ENCODE data around the gene MEF2C.
A peak's percentile ranks its signal among the peaks of the same experiment; 100 is the strongest.

The MEF2C gene

DNA sequence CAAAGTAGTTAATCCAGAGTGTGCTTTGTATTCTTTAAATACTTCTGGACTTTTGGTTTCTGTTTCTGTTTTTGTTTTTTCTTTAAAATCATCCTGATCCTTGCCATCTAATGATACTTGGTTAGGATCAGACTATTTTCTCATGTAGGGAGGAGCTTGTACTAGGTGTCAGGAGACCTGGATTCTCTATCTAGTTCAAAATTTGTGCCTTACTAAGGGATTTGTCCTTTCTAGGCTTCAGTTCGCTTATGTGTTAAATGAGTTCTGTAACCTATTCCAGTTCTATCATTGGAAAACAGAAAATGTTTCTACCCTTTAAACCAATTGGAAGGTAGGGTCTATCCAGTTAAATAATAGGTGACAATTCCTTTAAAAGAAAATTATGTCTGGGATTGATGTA, 3.3 kb upstream of the MEF2C start:
- peak overlapping the region; percentile 53 for H3K27ac ChIP-seq (ENCODE audit: low read depth, low read length)
- peaks cover 2% of the 10 kb centered on the region for H3K27me3 ChIP-seq (ENCODE audit: control insufficient read depth, insufficient read depth, low read length)
- peaks cover 6% of the 10 kb centered on the region for H3K4me1 ChIP-seq (ENCODE audit: control insufficient read depth, insufficient read depth, low read length)
- H3K9ac ChIP-seq (ENCODE audit: low read length) = no peak overlapping the region
- H3K36me3 ChIP-seq (ENCODE audit: control insufficient read depth, insufficient read depth, low read length) = no peaks in the 10 kb centered on the region
- H3K4me3 ChIP-seq (ENCODE audit: low read length) = no peak overlapping the region

DNA sequence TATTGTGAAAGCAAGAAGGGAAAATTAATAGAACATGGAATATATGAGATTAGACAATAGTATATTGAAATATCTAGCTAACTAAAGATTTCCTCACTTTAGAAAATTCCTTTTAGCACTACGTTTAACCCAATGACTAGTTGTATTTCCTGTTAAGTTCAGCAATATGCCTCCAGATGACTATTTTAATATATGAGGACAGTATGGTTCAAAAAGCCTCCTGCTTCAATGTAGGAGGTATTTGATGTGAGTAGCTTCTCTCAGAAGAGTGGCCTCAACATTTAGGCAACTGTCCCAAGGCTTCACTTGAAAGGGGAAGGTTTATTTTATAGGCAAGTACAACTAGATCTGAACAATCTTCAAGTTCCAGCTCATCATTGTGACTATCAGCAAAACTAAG, 2.0 kb upstream of the MEF2C start:
- H3K27me3 ChIP-seq (ENCODE audit: control insufficient read depth, insufficient read depth, low read length) = peaks cover 2% of the 10 kb centered on the region
- peak overlapping the region; percentile 88 for H3K27ac ChIP-seq (ENCODE audit: low read depth, low read length)
- peaks cover 6% of the 10 kb centered on the region for H3K4me1 ChIP-seq (ENCODE audit: control insufficient read depth, insufficient read depth, low read length)
- H3K4me3 ChIP-seq (ENCODE audit: low read length) = no peak overlapping the region
- no peaks in the 10 kb centered on the region for H3K36me3 ChIP-seq (ENCODE audit: control insufficient read depth, insufficient read depth, low read length)
- no peak overlapping the region for H3K9ac ChIP-seq (ENCODE audit: low read length)

DNA sequence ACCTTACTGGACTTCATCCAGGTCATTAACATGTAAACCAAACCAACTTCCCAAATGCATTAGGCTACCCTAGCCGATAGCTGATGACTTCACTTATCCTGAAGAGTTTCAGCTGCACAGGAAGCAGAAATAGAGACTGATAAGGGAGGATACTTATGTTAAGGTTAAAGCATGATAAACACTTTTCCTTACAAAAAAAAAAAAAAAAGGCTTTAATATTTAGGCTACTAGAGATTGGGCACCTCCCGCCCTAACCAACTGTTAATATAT, 1.6 kb upstream of the MEF2C start:
- peaks cover 6% of the 10 kb centered on the region for H3K4me1 ChIP-seq (ENCODE audit: control insufficient read depth, insufficient read depth, low read length)
- no peak overlapping the region for H3K9ac ChIP-seq (ENCODE audit: low read length)
- peak overlapping the region; percentile 88 for H3K27ac ChIP-seq (ENCODE audit: low read depth, low read length)
- H3K36me3 ChIP-seq (ENCODE audit: control insufficient read depth, insufficient read depth, low read length) = no peaks in the 10 kb centered on the region
- H3K4me3 ChIP-seq (ENCODE audit: low read length) = peak overlapping the region; percentile 75
- no peaks in the 10 kb centered on the region for H3K27me3 ChIP-seq (ENCODE audit: control insufficient read depth, insufficient read depth, low read length)

DNA sequence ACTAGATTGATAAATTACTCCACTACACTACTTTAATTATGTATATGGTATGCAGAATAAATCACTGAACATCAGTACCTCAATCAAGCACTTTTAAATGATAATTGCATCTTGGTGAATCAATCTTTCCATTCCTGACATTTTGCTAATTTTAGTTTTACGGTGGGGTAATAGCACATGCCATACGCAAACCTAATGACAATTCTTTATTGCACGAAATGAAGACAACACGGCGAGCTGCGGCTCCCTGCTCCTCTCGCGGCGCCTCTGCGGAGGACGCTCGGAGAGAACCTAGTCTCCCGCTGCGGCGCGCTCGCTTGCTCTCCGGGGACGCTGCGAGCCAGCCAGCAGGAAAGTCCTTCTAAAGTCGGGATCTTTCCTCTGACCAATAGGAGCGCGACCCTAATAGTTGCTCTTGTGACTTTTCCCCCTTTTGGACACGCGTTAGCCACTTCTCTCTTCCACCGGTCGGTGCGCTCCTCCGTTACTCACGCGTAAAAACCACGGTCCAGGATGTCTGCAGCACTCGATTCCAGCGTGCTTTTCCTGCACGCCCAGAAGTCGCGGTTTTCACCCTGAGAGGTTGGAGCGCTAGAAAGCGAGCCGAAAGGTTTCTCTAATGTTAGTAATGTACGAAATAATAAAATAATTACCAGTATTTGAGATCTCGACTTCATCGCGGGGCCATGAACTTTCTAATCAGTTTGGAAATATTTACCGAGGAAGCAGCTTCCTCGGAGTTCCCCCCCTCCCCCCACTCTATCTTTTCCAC, 1.0 kb upstream of the MEF2C start:
- Histone ChIP-seq H3K4me1 (ENCODE audit: control insufficient read depth, insufficient read depth, low read length) (peaks cover 6% of the 10 kb centered on the region), H3K27me3 (ENCODE audit: control insufficient read depth, insufficient read depth, low read length) (no peaks in the 10 kb centered on the region), H3K36me3 (ENCODE audit: control insufficient read depth, insufficient read depth, low read length) (no peaks in the 10 kb centered on the region), H3K9ac (ENCODE audit: low read length) (peak overlapping the region; percentile 19), H3K4me3 (ENCODE audit: low read length) (peak overlapping the region; percentile 75), H3K27ac (ENCODE audit: low read depth, low read length) (peak overlapping the region; percentile 88)

DNA sequence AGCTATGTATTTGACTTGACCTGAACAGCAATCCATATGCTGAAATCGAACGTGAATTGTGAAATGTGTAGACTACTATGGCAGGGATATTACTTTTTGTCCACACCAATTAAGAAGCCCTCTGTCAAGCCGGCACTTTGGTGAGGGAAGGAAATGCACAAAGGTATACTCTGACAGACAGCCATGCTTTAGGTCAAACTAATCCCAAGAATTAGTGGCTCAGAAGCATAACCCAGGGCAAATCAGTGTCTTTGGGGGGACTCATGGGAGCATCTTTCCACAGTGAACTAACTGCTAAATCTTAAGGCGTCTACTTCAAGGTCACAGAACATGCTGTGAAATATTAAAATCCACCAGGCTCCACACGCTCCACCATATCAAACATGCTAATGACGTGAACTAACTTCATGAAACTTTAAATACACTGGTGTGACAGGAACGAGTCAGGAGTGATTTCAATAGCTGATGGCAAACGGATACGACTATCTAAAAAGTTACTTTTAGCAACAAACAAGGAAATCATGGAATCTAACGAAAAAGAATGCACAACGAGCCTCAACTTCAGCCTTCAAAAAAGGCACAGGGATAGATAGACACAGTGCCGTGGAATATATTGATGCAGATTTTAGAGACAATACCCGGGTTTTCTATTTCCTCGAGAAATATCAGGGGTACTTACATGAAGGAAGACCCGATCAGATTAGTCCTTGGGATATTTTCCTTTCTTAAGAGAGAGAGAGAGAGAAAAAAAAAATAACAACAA, 527 bp downstream of the MEF2C start:
- no peaks in the 10 kb centered on the region for H3K27me3 ChIP-seq (ENCODE audit: control insufficient read depth, insufficient read depth, low read length)
- H3K4me3 ChIP-seq (ENCODE audit: low read length) = peak overlapping the region; percentile 75
- H3K4me1 ChIP-seq (ENCODE audit: control insufficient read depth, insufficient read depth, low read length) = peaks cover 3% of the 10 kb centered on the region
- H3K27ac ChIP-seq (ENCODE audit: low read depth, low read length) = peak overlapping the region; percentile 88
- H3K9ac ChIP-seq (ENCODE audit: low read length) = peak overlapping the region; percentile 46
- no peaks in the 10 kb centered on the region for H3K36me3 ChIP-seq (ENCODE audit: control insufficient read depth, insufficient read depth, low read length)

DNA sequence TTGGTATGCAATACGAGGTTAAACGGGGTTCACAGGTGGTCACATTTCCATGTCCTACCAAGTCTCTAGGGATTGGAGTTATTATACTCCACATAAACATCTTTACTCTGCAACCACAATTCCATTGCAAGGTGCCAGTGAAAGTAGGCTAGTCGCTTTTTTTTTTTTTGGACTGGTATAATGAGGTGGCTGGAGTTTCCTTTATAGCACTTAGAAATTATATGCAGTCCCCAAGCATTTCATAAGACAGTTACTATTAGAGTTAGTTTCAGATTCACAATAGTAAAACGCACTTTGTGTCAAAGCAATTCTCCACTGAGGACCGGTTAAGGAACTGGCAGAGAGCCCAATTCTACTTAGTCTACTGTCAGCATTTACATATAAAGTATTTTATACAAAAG, 1.4 kb downstream of the MEF2C start:
- H3K27ac ChIP-seq (ENCODE audit: low read depth, low read length) = peak overlapping the region; percentile 88
- no peaks in the 10 kb centered on the region for H3K27me3 ChIP-seq (ENCODE audit: control insufficient read depth, insufficient read depth, low read length)
- no peaks in the 10 kb centered on the region for H3K36me3 ChIP-seq (ENCODE audit: control insufficient read depth, insufficient read depth, low read length)
- H3K4me3 ChIP-seq (ENCODE audit: low read length) = peak overlapping the region; percentile 75
- H3K9ac ChIP-seq (ENCODE audit: low read length) = peak overlapping the region; percentile 46
- peaks cover 6% of the 10 kb centered on the region for H3K4me1 ChIP-seq (ENCODE audit: control insufficient read depth, insufficient read depth, low read length)

DNA sequence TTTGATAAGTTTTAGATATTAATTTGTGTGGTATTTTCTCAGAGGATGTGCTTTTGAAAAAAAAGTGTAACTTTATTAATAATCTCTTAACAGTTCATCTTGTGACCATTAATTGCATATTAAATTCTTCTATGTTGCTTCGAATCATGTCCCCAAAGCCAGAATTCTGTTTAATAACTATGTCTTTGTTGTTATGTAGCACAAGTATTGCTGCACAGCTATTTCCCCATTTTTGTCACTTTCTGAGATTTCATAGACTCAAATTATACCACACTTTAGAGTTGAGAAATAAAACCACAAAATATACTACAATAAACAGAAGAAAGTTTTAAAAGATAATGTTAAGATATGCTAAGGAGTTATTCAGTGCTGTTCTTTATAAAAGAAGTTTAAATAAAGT, 2.8 kb downstream of the MEF2C start:
- H3K27me3 ChIP-seq (ENCODE audit: control insufficient read depth, insufficient read depth, low read length) = no peaks in the 10 kb centered on the region
- H3K4me1 ChIP-seq (ENCODE audit: control insufficient read depth, insufficient read depth, low read length) = peaks cover 10% of the 10 kb centered on the region
- H3K9ac ChIP-seq (ENCODE audit: low read length) = no peak overlapping the region
- no peaks in the 10 kb centered on the region for H3K36me3 ChIP-seq (ENCODE audit: control insufficient read depth, insufficient read depth, low read length)
- H3K4me3 ChIP-seq (ENCODE audit: low read length) = peak overlapping the region; percentile 41
- H3K27ac ChIP-seq (ENCODE audit: low read depth, low read length) = no peak overlapping the region

DNA sequence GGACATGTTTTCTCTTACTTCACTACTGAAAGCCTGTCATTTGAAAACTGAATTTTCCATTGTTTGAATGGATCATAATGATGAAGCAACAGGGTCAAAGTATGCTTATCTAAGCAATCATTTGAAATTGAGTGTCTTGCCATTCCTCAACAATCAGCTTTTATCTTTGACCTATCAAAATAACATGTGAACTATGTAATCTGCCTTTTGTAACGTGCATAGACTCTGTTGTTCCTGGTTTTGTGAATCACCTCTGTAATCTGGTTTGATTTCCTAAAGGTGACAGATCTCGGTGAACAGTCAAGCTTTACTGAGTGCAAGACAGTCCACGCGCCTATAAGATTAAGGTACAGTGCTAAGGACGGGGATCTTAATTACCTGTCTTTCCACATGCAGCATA, 3.3 kb downstream of the MEF2C start:
- Histone ChIP-seq H3K36me3 (ENCODE audit: control insufficient read depth, insufficient read depth, low read length) (no peaks in the 10 kb centered on the region), H3K27ac (ENCODE audit: low read depth, low read length) (no peak overlapping the region), H3K9ac (ENCODE audit: low read length) (no peak overlapping the region), H3K4me1 (ENCODE audit: control insufficient read depth, insufficient read depth, low read length) (peaks cover 10% of the 10 kb centered on the region), H3K27me3 (ENCODE audit: control insufficient read depth, insufficient read depth, low read length) (no peaks in the 10 kb centered on the region), H3K4me3 (ENCODE audit: low read length) (peak overlapping the region; percentile 41)

DNA sequence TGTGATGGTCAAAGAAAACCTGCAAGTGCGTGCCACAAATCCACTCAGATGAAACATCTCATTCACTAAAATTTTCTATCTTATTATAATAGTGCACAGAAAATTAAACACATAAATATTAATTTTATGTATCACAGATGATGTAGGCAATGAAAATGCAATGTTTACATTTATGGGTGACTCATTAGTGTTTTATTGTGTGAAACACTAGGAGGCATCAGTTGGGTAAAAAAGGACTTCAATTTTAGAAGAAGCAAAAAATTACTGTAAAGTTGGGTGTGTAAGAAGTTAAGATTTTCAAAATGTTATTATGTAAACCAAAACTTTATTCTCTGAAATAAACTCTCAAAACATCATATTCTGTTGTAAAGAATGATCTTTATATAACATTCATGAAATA, 4.0 kb downstream of the MEF2C start:
- Histone ChIP-seq H3K4me3 (ENCODE audit: low read length) (no peak overlapping the region), H3K27me3 (ENCODE audit: control insufficient read depth, insufficient read depth, low read length) (no peaks in the 10 kb centered on the region), H3K9ac (ENCODE audit: low read length) (no peak overlapping the region), H3K36me3 (ENCODE audit: control insufficient read depth, insufficient read depth, low read length) (no peaks in the 10 kb centered on the region), H3K27ac (ENCODE audit: low read depth, low read length) (no peak overlapping the region), H3K4me1 (ENCODE audit: control insufficient read depth, insufficient read depth, low read length) (peaks cover 10% of the 10 kb centered on the region)

DNA sequence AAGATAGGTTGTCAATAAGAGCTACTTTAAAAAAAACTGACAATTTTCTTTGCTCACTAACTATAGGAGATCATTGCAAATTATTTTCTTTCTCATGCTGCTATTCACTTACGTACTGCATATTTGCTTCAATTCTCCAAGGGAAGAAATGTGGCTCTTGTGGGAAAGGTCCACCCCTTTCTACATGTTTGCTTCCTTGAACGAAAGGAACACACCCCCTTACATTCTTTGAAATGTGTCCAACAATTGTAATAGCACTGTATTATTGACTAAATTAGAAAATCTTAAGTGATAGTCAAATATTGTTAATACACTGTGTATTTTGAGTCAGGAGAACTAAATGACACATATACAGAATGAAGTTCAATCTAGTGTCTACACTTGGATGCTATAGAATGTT, 5.2 kb downstream of the MEF2C start:
- H3K27ac ChIP-seq (ENCODE audit: low read depth, low read length) = no peak overlapping the region
- H3K27me3 ChIP-seq (ENCODE audit: control insufficient read depth, insufficient read depth, low read length) = no peaks in the 10 kb centered on the region
- no peaks in the 10 kb centered on the region for H3K36me3 ChIP-seq (ENCODE audit: control insufficient read depth, insufficient read depth, low read length)
- peaks cover 10% of the 10 kb centered on the region for H3K4me1 ChIP-seq (ENCODE audit: control insufficient read depth, insufficient read depth, low read length)
- H3K9ac ChIP-seq (ENCODE audit: low read length) = no peak overlapping the region
- H3K4me3 ChIP-seq (ENCODE audit: low read length) = no peak overlapping the region

DNA sequence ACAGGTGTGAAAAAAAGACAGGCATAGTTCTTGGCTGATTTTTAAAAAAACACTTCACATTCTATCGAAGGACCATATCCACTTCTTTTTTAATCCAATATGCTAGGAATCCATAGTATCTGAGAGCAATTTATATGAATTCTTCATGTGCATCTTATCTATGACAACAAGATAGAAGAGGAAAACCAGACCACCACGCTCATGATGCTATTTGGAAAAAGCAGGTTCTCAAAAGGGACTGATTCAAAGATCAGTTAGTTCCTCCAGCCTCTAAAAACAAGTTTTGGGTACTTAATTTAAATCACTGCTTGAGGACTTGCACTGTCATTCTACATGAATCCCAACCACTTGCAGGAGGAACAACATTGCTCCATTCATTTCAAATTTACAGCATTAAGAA, 6.3 kb downstream of the MEF2C start:
- H3K27ac ChIP-seq (ENCODE audit: low read depth, low read length) = no peak overlapping the region
- H3K36me3 ChIP-seq (ENCODE audit: control insufficient read depth, insufficient read depth, low read length) = no peaks in the 10 kb centered on the region
- H3K27me3 ChIP-seq (ENCODE audit: control insufficient read depth, insufficient read depth, low read length) = no peaks in the 10 kb centered on the region
- H3K4me3 ChIP-seq (ENCODE audit: low read length) = no peak overlapping the region
- H3K9ac ChIP-seq (ENCODE audit: low read length) = no peak overlapping the region
- peaks cover 10% of the 10 kb centered on the region for H3K4me1 ChIP-seq (ENCODE audit: control insufficient read depth, insufficient read depth, low read length)

DNA sequence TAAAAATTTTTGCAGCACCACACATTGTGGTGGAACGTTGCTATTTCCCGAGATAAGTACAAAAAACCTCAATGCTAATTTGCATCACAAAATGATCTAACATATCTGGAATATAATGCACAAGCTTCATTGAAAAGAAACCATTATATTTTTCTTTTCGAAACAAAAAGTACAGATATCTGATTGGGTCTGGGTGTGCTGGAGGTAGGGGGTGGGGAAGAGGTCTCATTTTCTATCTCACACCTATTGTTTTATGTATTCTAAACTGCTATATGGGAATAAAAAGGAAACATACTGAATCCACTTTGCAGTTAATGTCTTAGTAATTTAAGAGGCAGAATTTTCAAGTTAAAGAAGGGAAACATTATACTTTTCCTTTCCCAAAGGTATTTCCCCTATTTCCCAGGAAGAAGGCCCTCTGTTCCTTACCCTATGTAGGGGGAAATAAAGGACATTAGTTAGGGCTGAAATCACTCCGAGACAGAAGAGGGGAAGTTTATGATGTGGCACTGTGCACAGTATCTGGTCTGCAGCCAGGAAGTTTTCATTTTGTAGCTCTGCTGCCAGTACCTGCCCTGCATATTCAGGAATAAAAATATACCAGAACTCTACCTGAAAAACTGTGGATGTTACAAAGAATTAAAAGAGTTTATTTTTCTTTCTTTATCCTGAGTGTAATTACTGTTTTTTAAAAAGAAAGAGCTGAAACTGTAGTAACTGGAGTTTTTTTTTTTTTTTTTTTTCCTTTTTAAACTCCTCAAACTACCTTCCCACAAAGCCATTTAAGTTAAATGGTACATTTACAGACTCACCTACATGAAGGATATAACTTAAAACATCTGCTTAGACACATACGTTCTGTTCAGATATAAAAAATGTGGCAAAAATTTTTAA, 7.4 kb downstream of the MEF2C start:
- H3K36me3 ChIP-seq (ENCODE audit: control insufficient read depth, insufficient read depth, low read length) = no peaks in the 10 kb centered on the region
- H3K4me1 ChIP-seq (ENCODE audit: control insufficient read depth, insufficient read depth, low read length) = peaks cover 10% of the 10 kb centered on the region
- H3K9ac ChIP-seq (ENCODE audit: low read length) = no peak overlapping the region
- H3K27me3 ChIP-seq (ENCODE audit: control insufficient read depth, insufficient read depth, low read length) = no peaks in the 10 kb centered on the region
- no peak overlapping the region for H3K27ac ChIP-seq (ENCODE audit: low read depth, low read length)
- no peak overlapping the region for H3K4me3 ChIP-seq (ENCODE audit: low read length)

All from rectal smooth muscle tissue (tissue), 1 donor.